Fibroblast of lung (primary cell): ENCODE results near the gene MACF1.

Experiments used
- EZH2 ChIP-seq: IDR thresholded peaks from 2 replicates; pipeline ENCODE4 v1.5.1; 2012; ENCODE audit warnings: low read length, control low read depth, mild to moderate bottlenecking; ENCODE audit errors: missing control alignments
- TF ChIP-seq, protein P1 (sequence below), 2 donors: IDR thresholded peaks in 1 of 2; conservative IDR thresholded peaks in 1 of 2; 1 replicate in 1 of 2; 2 replicates in 1 of 2; pipeline ENCODE4 v1.5.1; 2011 to 2012; ENCODE audit warnings: low read length in 2 of 2, control low read depth in 1 of 2, inconsistent platforms in 1 of 2, low read depth in 1 of 2, mild to moderate bottlenecking in 1 of 2

- no peak for TF ChIP-seq EZH2
- TF ChIP-seq, protein P1, sequence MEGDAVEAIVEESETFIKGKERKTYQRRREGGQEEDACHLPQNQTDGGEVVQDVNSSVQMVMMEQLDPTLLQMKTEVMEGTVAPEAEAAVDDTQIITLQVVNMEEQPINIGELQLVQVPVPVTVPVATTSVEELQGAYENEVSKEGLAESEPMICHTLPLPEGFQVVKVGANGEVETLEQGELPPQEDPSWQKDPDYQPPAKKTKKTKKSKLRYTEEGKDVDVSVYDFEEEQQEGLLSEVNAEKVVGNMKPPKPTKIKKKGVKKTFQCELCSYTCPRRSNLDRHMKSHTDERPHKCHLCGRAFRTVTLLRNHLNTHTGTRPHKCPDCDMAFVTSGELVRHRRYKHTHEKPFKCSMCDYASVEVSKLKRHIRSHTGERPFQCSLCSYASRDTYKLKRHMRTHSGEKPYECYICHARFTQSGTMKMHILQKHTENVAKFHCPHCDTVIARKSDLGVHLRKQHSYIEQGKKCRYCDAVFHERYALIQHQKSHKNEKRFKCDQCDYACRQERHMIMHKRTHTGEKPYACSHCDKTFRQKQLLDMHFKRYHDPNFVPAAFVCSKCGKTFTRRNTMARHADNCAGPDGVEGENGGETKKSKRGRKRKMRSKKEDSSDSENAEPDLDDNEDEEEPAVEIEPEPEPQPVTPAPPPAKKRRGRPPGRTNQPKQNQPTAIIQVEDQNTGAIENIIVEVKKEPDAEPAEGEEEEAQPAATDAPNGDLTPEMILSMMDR (conservative IDR thresholded peaks at IDR 0.05 in 1 of 2, IDR thresholded peaks at IDR 0.05 in 1 of 2; ENCODE audit: low read depth in 1 of 2, low read length in 2 of 2) = no peak
These were observed 300.8 kb downstream of the MACF1 start for GRCh38 chr1:39505289-39505688.
